Neural progenitor cell (in vitro differentiated cells): ENCODE results near the gene ZNF444.

Experiments
- EZH2 ChIP-seq: fragments of 200-600 bp; sonication (generic); IDR thresholded peaks from 2 replicates; pipeline ENCODE4 v1.6.1; 2017; ENCODE audit warnings: antibody characterized with exemption, mild to moderate bottlenecking, moderate library complexity
- EZH2phosphoT487 ChIP-seq: fragments of 200-600 bp; sonication (generic); IDR thresholded peaks from 2 replicates; pipeline ENCODE4 v1.6.1; 2017; ENCODE audit warnings: antibody characterized with exemption
- TF ChIP-seq, protein P1 (sequence below): fragments of 200-600 bp; sonication (generic); IDR thresholded peaks from 2 replicates; pipeline ENCODE4 v1.5.1; 2017; ENCODE audit warnings: antibody characterized with exemption, mild to moderate bottlenecking

GRCh38 chr19:56170261-56170660, 29.2 kb downstream of the ZNF444 start:
- no peak for TF ChIP-seq EZH2
- TF ChIP-seq, protein P1, sequence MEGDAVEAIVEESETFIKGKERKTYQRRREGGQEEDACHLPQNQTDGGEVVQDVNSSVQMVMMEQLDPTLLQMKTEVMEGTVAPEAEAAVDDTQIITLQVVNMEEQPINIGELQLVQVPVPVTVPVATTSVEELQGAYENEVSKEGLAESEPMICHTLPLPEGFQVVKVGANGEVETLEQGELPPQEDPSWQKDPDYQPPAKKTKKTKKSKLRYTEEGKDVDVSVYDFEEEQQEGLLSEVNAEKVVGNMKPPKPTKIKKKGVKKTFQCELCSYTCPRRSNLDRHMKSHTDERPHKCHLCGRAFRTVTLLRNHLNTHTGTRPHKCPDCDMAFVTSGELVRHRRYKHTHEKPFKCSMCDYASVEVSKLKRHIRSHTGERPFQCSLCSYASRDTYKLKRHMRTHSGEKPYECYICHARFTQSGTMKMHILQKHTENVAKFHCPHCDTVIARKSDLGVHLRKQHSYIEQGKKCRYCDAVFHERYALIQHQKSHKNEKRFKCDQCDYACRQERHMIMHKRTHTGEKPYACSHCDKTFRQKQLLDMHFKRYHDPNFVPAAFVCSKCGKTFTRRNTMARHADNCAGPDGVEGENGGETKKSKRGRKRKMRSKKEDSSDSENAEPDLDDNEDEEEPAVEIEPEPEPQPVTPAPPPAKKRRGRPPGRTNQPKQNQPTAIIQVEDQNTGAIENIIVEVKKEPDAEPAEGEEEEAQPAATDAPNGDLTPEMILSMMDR = no peak
- no peak for TF ChIP-seq EZH2phosphoT487
